HTR-8/SVneo (cell line): Measurements from ENCODE around the gene LRIT3.
A peak's percentile ranks its signal among the peaks of the same experiment; 100 is the strongest.

Experiments
- DNase-seq: peaks from one replicate; pipeline ENCODE4 v3.0.0; 2011; ENCODE audit warnings: low spot score, mixed read lengths; ENCODE audit not compliant: insufficient read length
- FAIRE-seq: peaks from 2 replicates; lab custom pipeline; 2011; peaks lifted over from hg19 to GRCh38; lab: Jason Lieb, UNC

Gene LRIT3

GRCh38 chr4:109847896-109848442 is at the start of gene LRIT3:
TSS of gene LRIT3 (plus strand) at chr4:109848107. CDS start at chr4:109848202, 95 bp downstream.
- FAIRE-seq (no peak), DNase-seq (no peak)

- FAIRE-seq: no peak
Observed at GRCh38 chr4:109798866-109799265, 49.0 kb upstream of the LRIT3 start.

GRCh38 chr4:109801099-109801789 is 46.7 kb upstream of the LRIT3 start:
- no peak for FAIRE-seq
- DNase-seq: no peak

More at GRCh38 chr4:109798866-109799265, 49.0 kb upstream of the LRIT3 start:
- DNase-seq: no peak

- DNase-seq: peak; percentile 41
- FAIRE-seq: no peak
Observed at GRCh38 chr4:109801895-109802319, 46.0 kb upstream of the LRIT3 start, which contains the start of gene CFI. TSS of gene CFI (minus strand) at chr4:109801999. CDS start at chr4:109801971, 28 bp downstream.

GRCh38 chr4:109803924-109804571 is 43.9 kb upstream of the LRIT3 start:
- FAIRE-seq (peak; percentile 28), DNase-seq (peak; percentile 50)

GRCh38 chr4:109809655-109810054 is 38.3 kb upstream of the LRIT3 start:
- DNase-seq (no peak), FAIRE-seq (no peak)

GRCh38 chr4:109810552-109811387 is 37.1 kb upstream of the LRIT3 start:
- peak; percentile 4 for FAIRE-seq

GRCh38 chr4:109811707-109812106 is 36.2 kb upstream of the LRIT3 start:
- peak; percentile 2 for DNase-seq
- FAIRE-seq: no peak

More at GRCh38 chr4:109810552-109811387, 37.1 kb upstream of the LRIT3 start:
- no peak for DNase-seq

- DNase-seq (peak; percentile 95), FAIRE-seq (peak; percentile 99)
Observed at GRCh38 chr4:109815151-109816081, 32.5 kb upstream of the LRIT3 start, which contains the start of gene GAR1. TSS of gene GAR1 (plus strand) at chr4:109815762. CDS start at chr4:109816165, 403 bp downstream.

GRCh38 chr4:109816082-109816442 is 31.8 kb upstream of the LRIT3 start:
- DNase-seq: peak; percentile 2
- no peak for FAIRE-seq

- no peak for DNase-seq
- no peak for FAIRE-seq
Observed at GRCh38 chr4:109816894-109817293, 31.0 kb upstream of the LRIT3 start.

- FAIRE-seq: no peak
- no peak for DNase-seq
Observed at GRCh38 chr4:109818268-109818667, 29.6 kb upstream of the LRIT3 start.

- no peak for FAIRE-seq
- no peak for DNase-seq
Observed at GRCh38 chr4:109820563-109820962, 27.3 kb upstream of the LRIT3 start.

GRCh38 chr4:109821185-109821584 is 26.7 kb upstream of the LRIT3 start:
- DNase-seq: no peak
- no peak for FAIRE-seq

GRCh38 chr4:109826719-109827118 is 21.2 kb upstream of the LRIT3 start:
- DNase-seq (no peak), FAIRE-seq (no peak)

- no peak for DNase-seq
- FAIRE-seq: no peak
Observed at GRCh38 chr4:109827672-109828071, 20.2 kb upstream of the LRIT3 start, which contains the start of gene RRH. TSS of gene RRH (plus strand) at chr4:109827972. CDS start at chr4:109828028, 56 bp downstream.

GRCh38 chr4:109833756-109834155 is 14.2 kb upstream of the LRIT3 start:
- DNase-seq: no peak
- FAIRE-seq: no peak

GRCh38 chr4:109836985-109837384 is 10.9 kb upstream of the LRIT3 start:
- FAIRE-seq: no peak
- no peak for DNase-seq
